ENCODE data around the gene TBC1D23. TPM values are rescaled to one million over a fixed set of nuclear protein-coding genes. Genes with fewer than 3 reads are reported as not detected.

TBC1D23 gene
- total RNA-seq, 1 donor from 2014 or later, result 35.3 TPM

DNA sequence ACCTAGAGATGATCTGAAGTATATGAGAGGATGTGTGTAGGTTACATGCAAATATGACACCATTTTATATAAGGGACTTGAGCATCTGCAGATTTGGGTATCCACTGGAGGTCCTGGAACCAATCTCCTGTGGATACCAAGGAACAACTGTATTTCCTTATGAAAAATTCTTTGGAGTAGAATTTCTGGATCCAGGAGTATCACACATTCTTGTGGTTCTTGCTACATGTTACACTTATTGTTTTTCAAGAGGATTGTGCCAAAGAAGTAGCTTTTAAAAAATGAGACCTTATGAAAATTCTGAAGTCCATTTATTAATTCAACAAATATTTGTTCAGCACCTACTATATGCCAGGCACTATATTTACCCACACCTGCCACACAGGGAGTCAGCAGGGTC, 15.7 kb upstream of the TBC1D23 start:
- no peaks in the 10 kb centered on the region for H3K4me1 Mint-ChIP-seq (ENCODE audit: unreplicated experiment)
- TF ChIP-seq, protein P1, sequence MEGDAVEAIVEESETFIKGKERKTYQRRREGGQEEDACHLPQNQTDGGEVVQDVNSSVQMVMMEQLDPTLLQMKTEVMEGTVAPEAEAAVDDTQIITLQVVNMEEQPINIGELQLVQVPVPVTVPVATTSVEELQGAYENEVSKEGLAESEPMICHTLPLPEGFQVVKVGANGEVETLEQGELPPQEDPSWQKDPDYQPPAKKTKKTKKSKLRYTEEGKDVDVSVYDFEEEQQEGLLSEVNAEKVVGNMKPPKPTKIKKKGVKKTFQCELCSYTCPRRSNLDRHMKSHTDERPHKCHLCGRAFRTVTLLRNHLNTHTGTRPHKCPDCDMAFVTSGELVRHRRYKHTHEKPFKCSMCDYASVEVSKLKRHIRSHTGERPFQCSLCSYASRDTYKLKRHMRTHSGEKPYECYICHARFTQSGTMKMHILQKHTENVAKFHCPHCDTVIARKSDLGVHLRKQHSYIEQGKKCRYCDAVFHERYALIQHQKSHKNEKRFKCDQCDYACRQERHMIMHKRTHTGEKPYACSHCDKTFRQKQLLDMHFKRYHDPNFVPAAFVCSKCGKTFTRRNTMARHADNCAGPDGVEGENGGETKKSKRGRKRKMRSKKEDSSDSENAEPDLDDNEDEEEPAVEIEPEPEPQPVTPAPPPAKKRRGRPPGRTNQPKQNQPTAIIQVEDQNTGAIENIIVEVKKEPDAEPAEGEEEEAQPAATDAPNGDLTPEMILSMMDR (IDR thresholded peaks at IDR 0.05), result no peak
- no peaks in the 10 kb centered on the region for H3K27me3 Mint-ChIP-seq (ENCODE audit: unreplicated experiment)
- H3K4me3 Mint-ChIP-seq (ENCODE audit: unreplicated experiment), result no peak overlapping the region
- peaks cover 4% of the 10 kb centered on the region for H3K9me3 Mint-ChIP-seq (ENCODE audit: unreplicated experiment)
- no peaks in the 10 kb centered on the region for H3K36me3 Mint-ChIP-seq (ENCODE audit: unreplicated experiment)
- no peak overlapping the region for H3K27ac Mint-ChIP-seq (ENCODE audit: unreplicated experiment)
- DNase-seq (ENCODE audit: extremely low spot score, unreplicated experiment), result no peak

DNA sequence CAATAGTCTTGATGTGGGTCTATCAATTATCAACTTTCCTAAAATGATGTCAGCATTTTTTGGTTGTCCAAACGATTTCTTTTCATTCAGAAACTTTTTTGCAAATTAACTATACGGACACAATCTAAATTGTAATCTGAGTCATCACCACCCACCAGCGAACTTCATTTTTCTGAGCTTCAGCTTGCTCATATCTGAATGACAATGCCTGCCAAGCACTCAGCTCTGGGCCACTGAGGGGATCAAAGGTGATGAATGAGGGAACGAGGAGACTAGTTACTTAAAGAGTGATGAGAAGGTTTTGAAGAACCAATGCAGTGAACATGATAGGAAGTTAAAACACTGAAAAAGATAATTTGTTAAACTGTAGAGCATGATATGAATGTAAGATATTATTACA, 14.9 kb upstream of the TBC1D23 start:
- no peak overlapping the region for H3K27ac Mint-ChIP-seq (ENCODE audit: unreplicated experiment)
- no peaks in the 10 kb centered on the region for H3K4me1 Mint-ChIP-seq (ENCODE audit: unreplicated experiment)
- no peak for DNase-seq (ENCODE audit: extremely low spot score, unreplicated experiment)
- H3K9me3 Mint-ChIP-seq (ENCODE audit: unreplicated experiment), result peaks cover 1% of the 10 kb centered on the region
- no peaks in the 10 kb centered on the region for H3K27me3 Mint-ChIP-seq (ENCODE audit: unreplicated experiment)
- TF ChIP-seq, protein P1 (IDR thresholded peaks at IDR 0.05), result no peak
- H3K36me3 Mint-ChIP-seq (ENCODE audit: unreplicated experiment), result no peaks in the 10 kb centered on the region
- H3K4me3 Mint-ChIP-seq (ENCODE audit: unreplicated experiment), result no peak overlapping the region

DNA sequence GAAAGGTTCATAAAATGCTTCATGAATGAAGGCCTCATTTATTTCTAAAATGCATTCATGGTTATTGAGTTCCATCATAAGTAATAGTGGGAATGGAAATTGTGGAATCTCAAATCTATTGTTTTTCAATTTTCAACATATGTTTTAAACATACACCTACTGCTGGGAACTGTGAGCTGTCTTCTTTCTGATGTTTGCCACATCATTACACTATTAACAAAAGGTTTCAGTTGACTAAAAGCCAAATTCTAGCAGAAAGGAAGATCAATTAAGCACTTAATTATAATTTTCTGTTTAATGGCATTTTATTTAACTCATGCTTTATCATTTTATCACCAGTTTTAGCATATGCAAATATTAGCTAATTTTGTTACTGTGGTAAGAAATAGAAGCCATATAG, 13.8 kb upstream of the TBC1D23 start:
- no peak overlapping the region for H3K4me3 Mint-ChIP-seq (ENCODE audit: unreplicated experiment)
- no peak overlapping the region for H3K27ac Mint-ChIP-seq (ENCODE audit: unreplicated experiment)
- TF ChIP-seq, protein P1 (IDR thresholded peaks at IDR 0.05), result no peak
- H3K27me3 Mint-ChIP-seq (ENCODE audit: unreplicated experiment), result no peaks in the 10 kb centered on the region
- no peaks in the 10 kb centered on the region for H3K9me3 Mint-ChIP-seq (ENCODE audit: unreplicated experiment)
- DNase-seq (ENCODE audit: extremely low spot score, unreplicated experiment), result no peak
- no peaks in the 10 kb centered on the region for H3K4me1 Mint-ChIP-seq (ENCODE audit: unreplicated experiment)
- no peaks in the 10 kb centered on the region for H3K36me3 Mint-ChIP-seq (ENCODE audit: unreplicated experiment)

DNA sequence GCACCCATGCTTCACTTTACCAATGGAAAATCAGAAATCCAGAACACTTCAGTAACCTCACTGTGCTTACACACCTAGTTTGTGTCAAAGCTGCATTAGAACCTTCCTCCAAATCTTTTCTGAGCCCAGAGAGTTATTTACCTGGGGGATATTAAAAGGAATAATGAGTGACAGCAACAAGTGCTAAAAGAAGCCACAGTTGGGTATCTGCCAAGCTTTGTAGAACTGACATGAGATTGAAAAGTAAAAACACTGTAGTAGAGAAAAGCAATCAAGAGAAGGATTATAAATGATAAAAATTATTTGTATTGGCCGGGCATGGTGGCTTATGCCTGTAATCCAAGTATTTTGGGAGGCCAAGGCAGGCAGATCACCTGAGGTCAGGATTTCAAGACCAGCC, 8.8 kb upstream of the TBC1D23 start:
- TF ChIP-seq, protein P1 (IDR thresholded peaks at IDR 0.05), result no peak
- H3K27ac Mint-ChIP-seq (ENCODE audit: unreplicated experiment), result no peak overlapping the region
- H3K36me3 Mint-ChIP-seq (ENCODE audit: unreplicated experiment), result no peaks in the 10 kb centered on the region
- no peak for DNase-seq (ENCODE audit: extremely low spot score, unreplicated experiment)
- H3K4me3 Mint-ChIP-seq (ENCODE audit: unreplicated experiment), result no peak overlapping the region
- no peaks in the 10 kb centered on the region for H3K27me3 Mint-ChIP-seq (ENCODE audit: unreplicated experiment)
- H3K9me3 Mint-ChIP-seq (ENCODE audit: unreplicated experiment), result no peaks in the 10 kb centered on the region
- H3K4me1 Mint-ChIP-seq (ENCODE audit: unreplicated experiment), result peaks cover 11% of the 10 kb centered on the region

DNA sequence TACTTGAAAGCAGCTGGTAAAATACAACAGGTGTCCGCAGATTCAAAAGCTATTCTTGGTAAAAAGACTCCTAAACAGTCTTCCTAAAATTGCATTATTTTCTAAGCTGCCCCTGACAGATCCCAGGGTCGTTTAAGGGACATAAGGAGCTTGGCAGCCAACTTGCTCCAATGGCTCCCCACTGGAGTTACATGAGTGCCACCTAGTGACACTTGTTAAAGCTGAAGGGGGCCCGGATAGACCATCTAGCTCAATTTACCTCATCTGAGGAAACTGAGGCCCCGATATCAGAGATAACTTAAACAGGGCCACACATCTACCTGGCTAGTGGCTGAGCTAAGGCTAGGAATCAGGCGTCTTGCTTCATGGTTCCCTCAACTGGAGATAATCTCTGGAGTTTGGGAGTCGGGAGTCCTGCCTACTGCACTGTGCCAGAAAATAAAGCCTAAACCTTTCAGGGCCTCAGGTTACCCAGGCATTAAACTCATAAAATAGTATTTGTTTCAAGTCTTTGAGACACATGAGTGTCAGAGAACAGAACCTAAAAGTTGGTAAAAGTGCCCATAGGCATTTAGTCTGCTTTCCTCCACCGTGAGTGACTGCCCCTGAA, 6.5 kb upstream of the TBC1D23 start:
- H3K4me1 Mint-ChIP-seq (ENCODE audit: unreplicated experiment), result peaks cover 17% of the 10 kb centered on the region
- H3K36me3 Mint-ChIP-seq (ENCODE audit: unreplicated experiment), result no peaks in the 10 kb centered on the region

More for the DNA sequence above, 6.5 kb upstream of the TBC1D23 start:
- Mint-ChIP-seq H3K27me3 (ENCODE audit: unreplicated experiment) (no peaks in the 10 kb centered on the region), H3K9me3 (ENCODE audit: unreplicated experiment) (no peaks in the 10 kb centered on the region), H3K4me3 (ENCODE audit: unreplicated experiment) (no peak overlapping the region), H3K27ac (ENCODE audit: unreplicated experiment) (no peak overlapping the region)
- DNase-seq (ENCODE audit: extremely low spot score, unreplicated experiment), result no peak
- TF ChIP-seq, protein P1 (IDR thresholded peaks at IDR 0.05), result peak; percentile 90

All from osteocyte (in vitro differentiated cells).